NCI-H146 (cell line): ENCODE measurements around the gene HLTF.
"Not testable (repeated sequence)": the region's sequence is repeated elsewhere in the genome, so short reads cannot be mapped to it uniquely, and the experiment has no call there.

ENCODE experiments used
- DNase-seq: peaks from one replicate; lab custom pipeline; 2025; lab: John Stamatoyannopoulos, UW

The HLTF gene, protein sequence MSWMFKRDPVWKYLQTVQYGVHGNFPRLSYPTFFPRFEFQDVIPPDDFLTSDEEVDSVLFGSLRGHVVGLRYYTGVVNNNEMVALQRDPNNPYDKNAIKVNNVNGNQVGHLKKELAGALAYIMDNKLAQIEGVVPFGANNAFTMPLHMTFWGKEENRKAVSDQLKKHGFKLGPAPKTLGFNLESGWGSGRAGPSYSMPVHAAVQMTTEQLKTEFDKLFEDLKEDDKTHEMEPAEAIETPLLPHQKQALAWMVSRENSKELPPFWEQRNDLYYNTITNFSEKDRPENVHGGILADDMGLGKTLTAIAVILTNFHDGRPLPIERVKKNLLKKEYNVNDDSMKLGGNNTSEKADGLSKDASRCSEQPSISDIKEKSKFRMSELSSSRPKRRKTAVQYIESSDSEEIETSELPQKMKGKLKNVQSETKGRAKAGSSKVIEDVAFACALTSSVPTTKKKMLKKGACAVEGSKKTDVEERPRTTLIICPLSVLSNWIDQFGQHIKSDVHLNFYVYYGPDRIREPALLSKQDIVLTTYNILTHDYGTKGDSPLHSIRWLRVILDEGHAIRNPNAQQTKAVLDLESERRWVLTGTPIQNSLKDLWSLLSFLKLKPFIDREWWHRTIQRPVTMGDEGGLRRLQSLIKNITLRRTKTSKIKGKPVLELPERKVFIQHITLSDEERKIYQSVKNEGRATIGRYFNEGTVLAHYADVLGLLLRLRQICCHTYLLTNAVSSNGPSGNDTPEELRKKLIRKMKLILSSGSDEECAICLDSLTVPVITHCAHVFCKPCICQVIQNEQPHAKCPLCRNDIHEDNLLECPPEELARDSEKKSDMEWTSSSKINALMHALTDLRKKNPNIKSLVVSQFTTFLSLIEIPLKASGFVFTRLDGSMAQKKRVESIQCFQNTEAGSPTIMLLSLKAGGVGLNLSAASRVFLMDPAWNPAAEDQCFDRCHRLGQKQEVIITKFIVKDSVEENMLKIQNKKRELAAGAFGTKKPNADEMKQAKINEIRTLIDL

DNA sequence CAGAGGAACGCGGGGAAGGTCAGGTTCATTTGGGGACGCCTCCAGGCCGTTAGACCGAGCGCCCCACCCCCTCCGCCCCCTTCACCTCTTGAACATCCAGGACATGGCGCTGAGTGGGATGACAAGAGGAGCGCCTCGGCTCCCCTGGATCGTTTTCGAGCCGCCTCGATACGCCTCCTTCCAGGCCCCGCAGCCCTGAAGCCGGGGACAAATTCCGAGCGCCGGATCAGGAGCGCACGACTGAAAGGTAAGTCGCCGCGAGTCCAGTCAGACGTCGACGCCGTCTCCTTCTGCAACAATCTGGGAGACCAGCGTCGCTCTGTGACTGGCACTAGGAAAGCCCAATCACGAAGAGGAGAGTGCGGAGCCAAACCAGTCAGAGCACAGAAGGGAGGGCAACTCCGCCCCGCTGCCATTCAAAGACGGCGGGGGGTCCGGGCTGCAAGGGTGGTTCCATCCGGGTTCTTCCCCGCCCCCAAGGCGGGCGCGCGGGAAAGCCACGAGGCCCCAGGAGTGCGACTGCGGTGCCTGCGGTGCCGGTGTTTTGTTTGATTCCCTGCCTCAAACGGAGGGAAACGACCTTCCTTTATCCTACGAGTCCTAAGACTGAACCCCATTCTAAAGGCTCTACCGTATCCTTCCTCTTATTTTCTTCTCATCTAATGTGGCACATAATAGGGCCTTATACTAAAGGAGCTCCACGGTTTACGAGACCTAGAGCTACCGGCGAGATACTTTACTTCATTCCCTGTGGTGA is at the start of gene HLTF:
Gene HLTF (minus strand): TSS at position 302 of the 757 bp plus-strand sequence. CDS start 197 bp downstream, at position 105.
- peak; percentile 99 for DNase-seq

GRCh38 chr3:149134575-149134974 is 48.2 kb upstream of the HLTF start:
- DNase-seq: no peak

DNA sequence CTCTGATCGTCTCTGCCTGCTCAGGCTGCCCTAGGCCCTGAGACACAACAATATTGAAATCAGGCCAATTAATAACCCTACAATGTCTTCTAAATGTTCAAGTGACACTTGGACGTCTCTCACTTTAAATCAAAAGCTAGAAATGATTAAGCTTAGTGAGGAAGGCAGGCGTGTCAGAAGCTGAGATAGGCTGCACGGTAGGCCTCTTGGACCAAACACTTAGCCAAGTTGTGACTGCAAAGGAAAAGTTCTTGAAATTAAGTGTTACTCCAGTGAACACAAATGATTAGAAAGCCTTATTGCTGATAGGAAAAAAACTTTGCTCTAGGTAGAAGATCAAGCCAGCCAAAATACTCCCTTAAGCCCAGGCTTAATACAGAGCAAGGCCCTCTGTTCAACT is 45.3 kb upstream of the HLTF start:
- DNase-seq: no peak

GRCh38 chr3:149129326-149130205 is 43.2 kb upstream of the HLTF start, which contains the start of gene HPS3:
TSS of gene HPS3 (plus strand) at chr3:149129638. CDS start at chr3:149129724, 86 bp downstream.
- DNase-seq: peak; percentile 98

- peak; percentile 30 for DNase-seq
Measured at GRCh38 chr3:149128821-149129220, 42.5 kb upstream of the HLTF start.

- DNase-seq: no peak
Measured at GRCh38 chr3:149122721-149123578, 36.6 kb upstream of the HLTF start.

DNA sequence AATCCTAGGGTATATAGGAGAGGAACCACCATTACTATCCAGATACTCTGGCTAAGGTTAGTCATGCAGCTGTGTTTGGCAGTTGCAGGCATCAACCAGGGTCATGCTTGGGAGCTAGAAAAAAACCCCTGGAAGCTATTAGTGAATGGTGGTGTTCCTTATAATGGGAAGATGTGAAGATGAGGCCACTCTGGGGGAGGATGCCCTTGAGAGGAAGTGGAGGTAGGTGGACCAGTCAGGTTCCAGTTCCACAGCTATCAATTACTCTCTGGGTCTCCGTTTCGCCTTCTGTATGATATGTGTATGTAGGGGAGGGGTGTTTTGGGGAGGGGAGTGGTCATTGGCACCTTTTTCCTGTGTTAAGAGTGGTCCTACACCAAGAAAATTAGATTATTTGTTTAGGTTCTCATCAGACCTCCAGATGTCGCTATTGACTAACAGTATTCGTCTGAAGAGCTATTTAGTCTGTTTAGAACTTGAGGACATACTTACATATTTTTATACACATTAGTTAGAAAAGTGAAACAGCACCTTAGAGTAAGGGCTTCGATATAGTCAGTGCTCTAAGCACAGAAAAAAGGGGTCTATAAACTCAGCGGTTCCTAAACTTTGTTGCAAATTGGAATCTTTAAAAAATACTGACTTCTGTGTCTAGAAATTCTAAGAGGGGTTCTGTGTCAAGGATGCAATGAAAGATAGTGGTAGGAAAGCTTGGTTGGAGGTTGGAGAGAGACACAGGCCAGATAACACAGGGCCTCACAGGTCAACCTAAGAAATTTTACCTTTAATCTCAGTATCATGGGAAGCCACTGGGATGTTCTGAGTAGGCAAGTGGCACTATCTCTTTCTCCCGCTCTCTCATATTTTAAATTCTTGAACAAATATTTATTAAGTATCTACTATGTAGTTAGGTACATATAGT is 34.0 kb upstream of the HLTF start:
- DNase-seq: peak; percentile 68

DNA sequence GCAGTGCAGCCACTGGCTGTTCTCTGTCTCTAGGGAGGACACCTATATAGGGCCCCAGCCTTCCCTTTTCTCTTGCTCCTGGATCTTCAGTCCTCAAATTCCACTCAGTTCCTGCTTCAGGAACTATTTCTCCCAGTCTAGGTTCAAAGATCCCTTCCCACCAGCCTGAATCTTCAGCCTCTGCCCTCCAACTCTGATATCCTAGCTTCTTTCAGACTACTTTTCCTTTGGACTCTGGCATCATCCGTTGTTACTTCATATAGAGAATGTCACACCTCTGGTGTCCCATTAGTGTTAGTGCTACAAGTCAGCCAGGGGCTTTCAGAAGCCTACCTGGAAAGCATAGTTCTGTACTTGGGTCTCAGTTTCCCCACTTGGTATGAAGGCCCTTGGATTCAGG is 33.1 kb upstream of the HLTF start:
- DNase-seq: no peak

GRCh38 chr3:149118724-149119123 is 32.4 kb upstream of the HLTF start:
- no peak for DNase-seq

- DNase-seq: no peak
Measured at GRCh38 chr3:149115114-149115513, 28.8 kb upstream of the HLTF start.

- no peak for DNase-seq
Measured at GRCh38 chr3:149114458-149114857, 28.1 kb upstream of the HLTF start.

DNA sequence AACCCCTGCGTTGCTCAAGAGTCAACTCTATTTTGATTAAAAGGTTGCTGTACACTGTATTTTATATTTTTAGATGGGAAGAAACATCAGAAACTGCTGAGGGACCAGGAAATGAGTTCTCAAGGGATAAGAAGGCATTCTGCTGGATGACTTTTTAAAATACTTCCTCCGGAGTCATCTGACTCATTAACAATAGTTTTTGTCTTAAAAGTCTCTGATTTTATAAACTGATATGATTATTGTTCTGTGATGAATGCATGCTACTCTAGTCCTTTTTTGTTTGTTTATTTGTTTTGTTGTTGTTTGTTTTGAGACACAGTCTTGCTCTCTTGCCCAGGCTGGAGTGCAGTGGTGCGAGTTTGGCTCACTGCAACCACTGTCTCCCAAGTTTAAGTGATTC is 18.2 kb upstream of the HLTF start:
- no peak for DNase-seq

DNA sequence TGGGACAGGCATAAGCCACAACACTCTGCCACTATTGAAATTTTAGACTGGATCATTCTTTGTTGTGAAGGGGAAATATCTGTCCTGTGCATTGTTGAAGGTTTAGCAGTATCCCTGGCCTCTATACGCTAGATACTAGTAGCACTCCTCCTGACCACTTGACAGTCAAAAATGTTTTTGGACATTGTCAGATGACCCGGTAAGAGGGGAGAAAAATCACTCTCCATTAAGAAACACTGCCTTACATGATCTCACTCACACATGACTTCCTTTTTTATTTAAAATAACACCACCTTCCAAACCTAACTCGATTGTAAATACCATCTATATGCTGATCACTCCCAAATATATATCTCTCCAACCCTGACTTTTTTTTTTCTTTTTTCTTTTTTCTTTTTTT is 15.3 kb upstream of the HLTF start:
- no peak for DNase-seq

DNA sequence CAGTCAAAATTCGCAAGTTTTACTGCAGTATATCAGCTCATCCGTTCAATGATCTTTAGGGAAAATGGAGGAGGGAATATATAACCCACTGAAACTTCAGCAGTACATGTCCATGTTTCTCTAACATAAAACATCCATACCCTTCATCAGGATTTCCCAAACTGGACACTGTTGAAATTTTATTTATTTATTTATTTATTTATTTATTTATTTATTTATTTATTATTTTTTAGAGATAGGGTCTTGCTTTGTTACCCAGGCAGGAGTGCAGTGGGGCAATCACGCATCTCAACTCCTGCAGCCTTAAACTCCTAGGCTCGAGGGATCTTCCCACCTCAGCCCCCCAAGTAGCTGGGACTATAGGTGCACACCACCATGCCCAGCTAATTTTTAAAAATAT is 14.8 kb upstream of the HLTF start:
- no peak for DNase-seq

DNA sequence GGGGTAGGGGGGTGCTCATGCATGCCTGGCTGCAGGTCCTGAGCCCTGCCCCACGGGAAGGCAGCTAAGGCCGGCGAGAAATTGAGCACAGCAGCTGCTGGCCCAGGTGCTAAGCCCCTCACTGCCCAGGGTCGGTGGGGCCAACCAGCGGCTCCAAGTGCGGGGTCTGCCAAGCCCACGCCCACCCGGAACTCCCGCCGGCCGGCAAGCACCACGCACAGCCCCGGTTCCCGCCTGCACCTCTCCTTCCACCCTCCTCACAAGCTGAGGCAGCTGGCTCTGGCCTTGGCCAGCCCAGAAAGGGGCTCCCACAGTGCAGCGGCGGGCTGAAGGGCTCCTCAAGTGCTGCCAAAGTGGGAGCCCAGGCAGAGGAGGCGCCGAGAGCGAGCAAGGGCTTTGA is 11.7 kb upstream of the HLTF start:
- not testable (repeated sequence) for DNase-seq

- DNase-seq: no peak
Measured at GRCh38 chr3:149095487-149095886, 9.2 kb upstream of the HLTF start.

DNA sequence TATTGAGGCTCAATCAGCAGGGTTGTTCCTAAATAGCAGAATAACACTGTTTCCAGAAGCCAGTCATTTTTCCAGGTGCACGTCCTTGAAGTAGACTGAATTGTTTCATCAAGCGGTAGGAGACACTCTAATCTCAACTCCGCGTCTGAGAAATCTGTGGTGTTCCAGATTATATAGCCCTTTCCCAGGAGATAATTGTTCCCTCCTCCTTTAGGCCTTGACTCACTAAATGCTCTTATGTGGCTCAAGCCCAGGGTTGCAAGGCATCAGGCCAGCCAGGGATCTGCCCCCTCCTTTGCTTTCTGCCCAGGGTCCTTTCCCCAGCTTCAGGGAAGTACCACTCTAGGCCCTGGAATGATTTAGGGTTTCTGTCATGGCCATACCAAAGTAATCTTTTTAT is 5.7 kb upstream of the HLTF start:
- no peak for DNase-seq

DNA sequence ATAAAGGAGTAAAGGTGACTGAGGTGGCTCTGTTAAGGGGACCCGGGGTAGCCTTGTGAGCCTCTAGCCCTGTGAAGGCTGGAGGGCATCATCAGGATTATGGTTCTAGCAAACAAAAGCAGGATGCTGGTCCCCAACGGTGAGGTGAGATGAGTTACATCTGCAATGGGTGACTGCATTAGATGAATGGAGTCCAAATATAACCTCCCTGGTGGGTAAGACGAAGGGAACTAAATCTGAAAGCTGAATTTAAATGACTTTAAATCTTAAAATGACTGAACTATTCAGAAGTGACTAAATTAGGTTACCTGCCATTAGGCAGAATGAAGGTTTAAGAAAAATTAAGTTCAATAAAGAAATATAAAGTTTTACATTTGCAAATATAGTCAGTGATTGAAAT is 4.6 kb upstream of the HLTF start:
- peak; percentile 19 for DNase-seq

DNA sequence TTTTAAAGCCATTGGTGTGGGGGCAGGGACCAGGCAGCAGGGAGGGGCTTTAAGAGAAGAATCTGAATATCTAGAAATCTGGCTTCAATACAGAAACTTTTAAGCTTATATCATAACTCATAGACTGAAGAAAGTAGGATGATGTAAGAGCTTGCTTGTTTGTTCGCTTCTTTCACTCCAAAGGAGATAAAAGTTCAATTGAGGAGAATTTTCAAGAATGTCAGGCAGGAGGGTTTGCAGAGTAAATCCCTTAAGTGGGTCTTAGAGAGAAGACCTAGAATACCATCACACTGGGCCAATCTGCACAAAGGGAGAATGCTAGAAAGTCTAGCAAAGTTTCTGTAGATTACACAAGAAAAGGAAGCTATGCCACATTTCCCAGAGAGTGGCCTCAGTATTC is 4.1 kb upstream of the HLTF start:
- DNase-seq: no peak
